HG03342 (cell line): ENCODE results near the gene FKBP7.
"Not testable (repeated sequence)": the region's sequence is repeated elsewhere in the genome, so short reads cannot be mapped to it uniquely, and the experiment has no call there.

Experiments
- ATAC-seq: cut with Tn5 transposase; IDR thresholded peaks from one replicate; pipeline ENCODE4 v1.9.1; 2021; ENCODE audit warnings: mild to moderate bottlenecking, moderate library complexity; ENCODE audit not compliant: unreplicated experiment

Gene FKBP7

GRCh38 chr2:178491612-178492011, 13.2 kb upstream of the FKBP7 start:
- ATAC-seq, result no peak

- no peak for ATAC-seq
These were observed 7.0 kb upstream of the FKBP7 start for GRCh38 chr2:178485356-178485755.

GRCh38 chr2:178484245-178485041, 6.0 kb upstream of the FKBP7 start:
- ATAC-seq, result no peak

GRCh38 chr2:178482437-178482836, 4.0 kb upstream of the FKBP7 start:
- ATAC-seq, result peak; percentile 41

- peak; percentile 51 for ATAC-seq
These were observed 2.1 kb upstream of the FKBP7 start, which contains the start of gene PLEKHA3 for GRCh38 chr2:178480227-178481181. Gene PLEKHA3, plus strand, starts transcription at chr2:178480457. Its CDS starts 413 bp downstream, at chr2:178480870.

GRCh38 chr2:178479758-178480226, 1.4 kb upstream of the FKBP7 start:
- ATAC-seq, result no peak

GRCh38 chr2:178479275-178479616, 846 bp upstream of the FKBP7 start:
- no peak for ATAC-seq

GRCh38 chr2:178478130-178478438, 316 bp downstream of the FKBP7 start:
- no peak for ATAC-seq

GRCh38 chr2:178477443-178478129, 814 bp downstream of the FKBP7 start:
- ATAC-seq, result no peak

GRCh38 chr2:178476477-178476876, 1.9 kb downstream of the FKBP7 start:
- ATAC-seq, result no peak

- no peak for ATAC-seq
These were observed 3.8 kb downstream of the FKBP7 start for GRCh38 chr2:178474560-178474959.

GRCh38 chr2:178473931-178474330, 4.5 kb downstream of the FKBP7 start:
- ATAC-seq, result no peak

GRCh38 chr2:178473373-178473772, 5.0 kb downstream of the FKBP7 start:
- ATAC-seq, result no peak

- ATAC-seq, result not testable (repeated sequence)
These were observed 7.1 kb downstream of the FKBP7 start for GRCh38 chr2:178471313-178471712.

GRCh38 chr2:178469219-178469849, 9.1 kb downstream of the FKBP7 start:
- ATAC-seq, result no peak

- ATAC-seq, result no peak
These were observed 21.0 kb downstream of the FKBP7 start for GRCh38 chr2:178457390-178457886.

GRCh38 chr2:178455947-178456346, 22.5 kb downstream of the FKBP7 start:
- ATAC-seq, result no peak

GRCh38 chr2:178452870-178453269, 25.5 kb downstream of the FKBP7 start:
- ATAC-seq, result no peak

GRCh38 chr2:178452334-178452733, 26.1 kb downstream of the FKBP7 start:
- no peak for ATAC-seq

GRCh38 chr2:178450774-178451525, 27.4 kb downstream of the FKBP7 start, which contains the start of the genes PJVK and PRKRA:
Gene PJVK, plus strand, starts transcription at chr2:178451378. Its CDS starts 2,032 bp downstream, at chr2:178453410.
Gene PRKRA, minus strand, starts transcription at chr2:178451175. Its CDS starts 145 bp downstream, at chr2:178451030.
- peak; percentile 78 for ATAC-seq
